HCT116 (cell line): Measurements from ENCODE around the gene ZHX3. TPM values are rescaled to one million over a fixed set of nuclear protein-coding genes. Genes with fewer than 3 reads are reported as not detected.

Experiments used
- ATAC-seq: fragments of 200-7000 bp; cut with Tn5 transposase; 2 replicates; pipeline ENCODE4 v1.9.1; 2020; ENCODE audit warnings: mild to moderate bottlenecking, moderate library complexity
- BruUV-seq: library from RNA; stranded (reverse); fragments of 400-500 nt; replicated peaks from 2 replicates; lab custom pipeline; 2021; lab: Mats Ljungman, UMichigan
- CTCF ChIA-PET: fragments of 300-600 bp; sonication (Branson Sonifier 250); formaldehyde crosslinking; loops from one replicate; lab custom pipeline; 2021; ENCODE audit warnings: antibody characterized with exemption; lab: Charles Lee
- POLR2A ChIA-PET: fragments of 300-600, 350-600 bp; sonication (Branson Sonifier 250); formaldehyde crosslinking; loops from one replicate; lab custom pipeline; 2021; ENCODE audit warnings: antibody characterized with exemption; lab: Charles Lee
- RAD21 ChIA-PET, 2 experiments: fragments of 300-600 bp; sonication (Branson Sonifier 250); formaldehyde crosslinking; loops; one replicate each; lab custom pipeline; 2023; ENCODE audit warnings: low total read pairs in 2 of 2; ENCODE audit not compliant: uncharacterized antibody in 2 of 2, unreplicated experiment in 2 of 2, low non-redundant PET in 1 of 2; lab: Charles Lee
- DNase-seq: peaks from one replicate; pipeline ENCODE4 v3.0.0-alpha.2; 2010; ENCODE audit warnings: low read depth, low spot score
- H2AFZ ChIP-seq: fragments of 200-600 bp; shearing (Covaris generic), sonication (generic); 2 replicates; pipeline ENCODE4 v1.6.1; 2017; ENCODE audit warnings: low read depth, mixed run types, mixed read lengths, antibody characterized with exemption, low read length; ENCODE audit not compliant: poor library complexity, severe bottlenecking
- H3K27ac ChIP-seq: 2 replicates; pipeline ENCODE4 v1.5.1; 2012; ENCODE audit warnings: low read depth, low read length
- H3K27me3 ChIP-seq: fragments of 200-600 bp; sonication (generic); 2 replicates; pipeline ENCODE4 v1.6.1; 2016; ENCODE audit warnings: mixed run types, low read length, mixed read lengths; ENCODE audit not compliant: insufficient read depth
- H3K36me3 ChIP-seq, 2 experiments: fragments of 200-500 bp in 1 of 2; fragments of 200-600 bp in 1 of 2; sonication (Bioruptor generic) in 1 of 2; sonication (generic) in 1 of 2; 2 replicates each; pipeline versions ENCODE4 v1.5.1 to v1.6.1; 2014 to 2016; ENCODE audit warnings: low read length in 2 of 2, inconsistent platforms in 1 of 2, mixed read lengths in 1 of 2, mixed run types in 1 of 2; ENCODE audit not compliant: insufficient read depth in 2 of 2, control insufficient read depth in 1 of 2
- H3K4me1 ChIP-seq, 2 experiments: fragments of 200-600 bp in 1 of 2; sonication (generic) in 1 of 2; 2 replicates each; pipeline versions ENCODE4 v1.5.1 to v1.6.1; 2012 to 2017; ENCODE audit warnings: low read length in 2 of 2, inconsistent platforms in 1 of 2, mild to moderate bottlenecking in 1 of 2, mixed read lengths in 1 of 2, mixed run types in 1 of 2, moderate library complexity in 1 of 2; ENCODE audit not compliant: insufficient read depth in 2 of 2, control insufficient read depth in 1 of 2
- H3K4me2 ChIP-seq: fragments of 200-600 bp; sonication (generic); 2 replicates; pipeline ENCODE4 v1.6.1; 2017; ENCODE audit warnings: mixed run types, low read length, mixed read lengths
- H3K4me3 ChIP-seq, 2 experiments: fragments of 200-600 bp in 1 of 2; sonication (generic) in 1 of 2; replicated peaks in 1 of 2; 2 replicates each; pipeline ENCODE4 v1.5.1; 2011 to 2016; ENCODE audit warnings: low read length in 2 of 2, control low read depth in 1 of 2, low read depth in 1 of 2, mild to moderate bottlenecking in 1 of 2, mixed read lengths in 1 of 2, mixed run types in 1 of 2
- H3K79me2 ChIP-seq: fragments of 200-600 bp; sonication (generic); 2 replicates; pipeline ENCODE4 v1.6.1; 2017; ENCODE audit warnings: mild to moderate bottlenecking, mixed run types, low read length, moderate library complexity, mixed read lengths; ENCODE audit not compliant: insufficient read depth
- H3K9ac ChIP-seq: fragments of 200-600 bp; sonication (generic); 2 replicates; pipeline ENCODE4 v1.6.1; 2016; ENCODE audit warnings: low read length, mixed read lengths
- H3K9me2 ChIP-seq: fragments of 200-600 bp; sonication (generic), shearing (Covaris generic); 2 replicates; pipeline ENCODE4 v1.6.1; 2017; ENCODE audit warnings: mixed run types, mild to moderate bottlenecking, moderate library complexity; ENCODE audit not compliant: insufficient read depth
- H3K9me3 ChIP-seq, 2 experiments: fragments of 200-500 bp in 1 of 2; fragments of 200-600 bp in 1 of 2; sonication (Bioruptor generic) in 1 of 2; sonication (generic) in 1 of 2; 2 replicates each; pipeline ENCODE4 v1.6.1; 2014 to 2017; ENCODE audit warnings: low read length in 2 of 2, mixed read lengths in 2 of 2, inconsistent platforms in 1 of 2, low read depth in 1 of 2, mild to moderate bottlenecking in 1 of 2, mixed run types in 1 of 2, moderate library complexity in 1 of 2; ENCODE audit not compliant: control insufficient read depth in 1 of 2, insufficient read depth in 1 of 2
- H4K20me1 ChIP-seq: fragments of 200-600 bp; sonication (generic), shearing (Covaris generic); 2 replicates; pipeline ENCODE4 v1.6.1; 2017; ENCODE audit warnings: mixed run types, mild to moderate bottlenecking, moderate library complexity; ENCODE audit not compliant: insufficient read depth
- EGR1 ChIP-seq: IDR thresholded peaks from 2 replicates; pipeline ENCODE4 v1.6.1; 2012; ENCODE audit warnings: low read depth
- ELF1 ChIP-seq: IDR thresholded peaks from 2 replicates; pipeline ENCODE4 v1.6.1; 2012; ENCODE audit warnings: low read depth, borderline replicate concordance
- EZH2phosphoT487 ChIP-seq: fragments of 200-600 bp; IDR thresholded peaks from 2 replicates; pipeline ENCODE4 v1.6.1; 2018; ENCODE audit warnings: antibody characterized with exemption, borderline replicate concordance
- POLR2AphosphoS5 ChIP-seq: IDR thresholded peaks from 2 replicates; pipeline ENCODE4 v1.6.1; 2011; ENCODE audit warnings: mild to moderate bottlenecking, low read depth, low read length, moderate library complexity
- TCF7L2 ChIP-seq: IDR thresholded peaks from 2 replicates; pipeline ENCODE4 v1.7.0; 2011; ENCODE audit warnings: borderline replicate concordance, inconsistent platforms; ENCODE audit not compliant: insufficient read depth, insufficient read length; ENCODE audit errors: extremely low read depth
- ZFX ChIP-seq: fragments of 450-650 bp; IDR thresholded peaks from 2 replicates; pipeline ENCODE4 v1.6.1; 2017
- ZNF274 ChIP-seq: fragments of 200-500 bp; sonication (Bioruptor generic); IDR thresholded peaks from 2 replicates; pipeline ENCODE4 v1.6.1; 2014; ENCODE audit warnings: mild to moderate bottlenecking, low read depth, low read length, inconsistent platforms
- intact Hi-C: fragments of 100-400 bp; cut with micrococcal nuclease; formaldehyde crosslinking; loops from 2 replicates; pipeline ENCODE4 v1.10.0; 2022
- total RNA-seq: library from RNA; stranded (reverse); gene quantifications from one replicate; pipeline ENCODE4 v1.2.1, GENCODE V29; 2021; ENCODE audit not compliant: unreplicated experiment
- TF ChIP-seq, protein P1 (sequence below): IDR thresholded peaks from 2 replicates; pipeline ENCODE4 v1.6.1; 2012
- TF ChIP-seq, protein P2 (sequence below): IDR thresholded peaks from 2 replicates; pipeline ENCODE4 v1.6.1; 2011; ENCODE audit warnings: mild to moderate bottlenecking, low read length, moderate library complexity; ENCODE audit not compliant: insufficient replicate concordance; ENCODE audit errors: extremely low read depth

Gene ZHX3
- total RNA-seq, 1 experiment from 2014 or later: 13.3 TPM

DNA sequence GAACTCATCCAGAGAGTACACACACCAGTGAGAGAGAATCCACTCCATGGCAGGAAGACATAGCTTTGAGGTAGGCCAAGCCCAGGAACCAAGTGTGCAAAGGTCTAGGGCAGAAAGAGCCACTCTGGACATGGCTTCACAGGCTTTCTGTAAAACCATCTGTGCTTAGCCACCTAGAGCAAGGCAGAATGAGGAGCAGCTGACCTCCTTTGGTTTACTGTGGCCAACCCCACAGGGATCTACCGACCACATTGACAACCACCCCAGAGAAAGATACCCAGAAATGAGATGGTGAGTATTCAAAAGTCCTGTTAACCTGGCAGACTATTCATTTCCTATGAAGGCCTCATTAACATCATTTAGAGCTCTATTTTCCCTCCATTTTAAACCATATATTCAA is 10.5 kb downstream of the ZHX3 start:
- Histone ChIP-seq H3K4me2 (no peak overlapping the region), H3K27ac (no peak overlapping the region), H3K36me3 (no peaks in the 10 kb centered on the region), H4K20me1 (no peaks in the 10 kb centered on the region), H3K4me1 (no peaks in the 10 kb centered on the region), H3K27me3 (no peaks in the 10 kb centered on the region), H3K9me3 (no peaks in the 10 kb centered on the region), H2AFZ (no peak overlapping the region), H3K9me2 (no peaks in the 10 kb centered on the region), H3K4me3 (no peak overlapping the region), H3K9ac (no peak overlapping the region), H3K79me2 (no peaks in the 10 kb centered on the region)
- RAD21 ChIA-PET: no interaction called here
- CTCF ChIA-PET: no interaction called here
- ATAC-seq: no peak
- TF ChIP-seq ZNF274: no peak
- TF ChIP-seq TCF7L2: no peak
- TF ChIP-seq, protein P1, sequence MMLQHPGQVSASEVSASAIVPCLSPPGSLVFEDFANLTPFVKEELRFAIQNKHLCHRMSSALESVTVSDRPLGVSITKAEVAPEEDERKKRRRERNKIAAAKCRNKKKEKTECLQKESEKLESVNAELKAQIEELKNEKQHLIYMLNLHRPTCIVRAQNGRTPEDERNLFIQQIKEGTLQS: no peak
- TF ChIP-seq, protein P2, sequence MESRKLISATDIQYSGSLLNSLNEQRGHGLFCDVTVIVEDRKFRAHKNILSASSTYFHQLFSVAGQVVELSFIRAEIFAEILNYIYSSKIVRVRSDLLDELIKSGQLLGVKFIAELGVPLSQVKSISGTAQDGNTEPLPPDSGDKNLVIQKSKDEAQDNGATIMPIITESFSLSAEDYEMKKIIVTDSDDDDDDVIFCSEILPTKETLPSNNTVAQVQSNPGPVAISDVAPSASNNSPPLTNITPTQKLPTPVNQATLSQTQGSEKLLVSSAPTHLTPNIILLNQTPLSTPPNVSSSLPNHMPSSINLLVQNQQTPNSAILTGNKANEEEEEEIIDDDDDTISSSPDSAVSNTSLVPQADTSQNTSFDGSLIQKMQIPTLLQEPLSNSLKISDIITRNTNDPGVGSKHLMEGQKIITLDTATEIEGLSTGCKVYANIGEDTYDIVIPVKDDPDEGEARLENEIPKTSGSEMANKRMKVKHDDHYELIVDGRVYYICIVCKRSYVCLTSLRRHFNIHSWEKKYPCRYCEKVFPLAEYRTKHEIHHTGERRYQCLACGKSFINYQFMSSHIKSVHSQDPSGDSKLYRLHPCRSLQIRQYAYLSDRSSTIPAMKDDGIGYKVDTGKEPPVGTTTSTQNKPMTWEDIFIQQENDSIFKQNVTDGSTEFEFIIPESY: no peak
- TF ChIP-seq EGR1: no peak
- no peak for TF ChIP-seq POLR2AphosphoS5
- no peak for TF ChIP-seq EZH2phosphoT487
- no peak for TF ChIP-seq ZFX
- TF ChIP-seq ELF1: no peak
- BruUV-seq: no TSS peak
- intact Hi-C loops: no loop called here
- POLR2A ChIA-PET: no interaction called here
- DNase-seq: no peak
